HG02981 (cell line): ENCODE data around the gene DNASE1L2.
A peak's percentile ranks its signal among the peaks of the same experiment; 100 is the strongest.

Experiments
- ATAC-seq: cut with Tn5 transposase; IDR thresholded peaks from one replicate; pipeline ENCODE4 v1.9.1; 2021; ENCODE audit warnings: mild to moderate bottlenecking, moderate library complexity; ENCODE audit not compliant: unreplicated experiment

The DNASE1L2 gene

GRCh38 chr16:2223221-2223941, 12.9 kb upstream of the DNASE1L2 start, which contains the start of gene E4F1:
Gene E4F1, plus strand, starts transcription at chr16:2223591. Its CDS starts 23 bp downstream, at chr16:2223614.
- ATAC-seq: peak; percentile 95

GRCh38 chr16:2223942-2224486, 12.2 kb upstream of the DNASE1L2 start:
- no peak for ATAC-seq

GRCh38 chr16:2226245-2226793, 9.9 kb upstream of the DNASE1L2 start:
- ATAC-seq: no peak

GRCh38 chr16:2226918-2227317, 9.3 kb upstream of the DNASE1L2 start:
- ATAC-seq: no peak

GRCh38 chr16:2228161-2228824, 8.0 kb upstream of the DNASE1L2 start:
- ATAC-seq: no peak

GRCh38 chr16:2229091-2229490, 7.2 kb upstream of the DNASE1L2 start:
- no peak for ATAC-seq

- ATAC-seq: no peak
These were observed 6.5 kb upstream of the DNASE1L2 start for GRCh38 chr16:2229632-2230250.

GRCh38 chr16:2230376-2230775, 5.9 kb upstream of the DNASE1L2 start:
- ATAC-seq: no peak

- no peak for ATAC-seq
These were observed 5.0 kb upstream of the DNASE1L2 start for GRCh38 chr16:2231016-2231931.

GRCh38 chr16:2232094-2232990, 3.9 kb upstream of the DNASE1L2 start:
- ATAC-seq: no peak

- no peak for ATAC-seq
These were observed 3.0 kb upstream of the DNASE1L2 start for GRCh38 chr16:2233046-2233775.

GRCh38 chr16:2233872-2234812, 2.1 kb upstream of the DNASE1L2 start:
- no peak for ATAC-seq

- ATAC-seq: no peak
These were observed 1.5 kb upstream of the DNASE1L2 start for GRCh38 chr16:2234813-2235170.

- ATAC-seq: no peak
These were observed 1.0 kb upstream of the DNASE1L2 start for GRCh38 chr16:2235234-2235651.

GRCh38 chr16:2235695-2236336, 428 bp upstream of the DNASE1L2 start:
- no peak for ATAC-seq

GRCh38 chr16:2237102-2237482, 848 bp downstream of the DNASE1L2 start:
- no peak for ATAC-seq

- ATAC-seq: no peak
These were observed 1.4 kb downstream of the DNASE1L2 start for GRCh38 chr16:2237493-2238149.
